Measurements from ENCODE around the gene AEBP1. TPM values are rescaled to one million over a fixed set of nuclear protein-coding genes. Genes with fewer than 3 reads are reported as not detected.

The AEBP1 gene
- total and polyA plus RNA-seq, 2 of the 4 experiments (the other 2 are of a cell fraction) = 1.1 to 5.7 TPM

DNA sequence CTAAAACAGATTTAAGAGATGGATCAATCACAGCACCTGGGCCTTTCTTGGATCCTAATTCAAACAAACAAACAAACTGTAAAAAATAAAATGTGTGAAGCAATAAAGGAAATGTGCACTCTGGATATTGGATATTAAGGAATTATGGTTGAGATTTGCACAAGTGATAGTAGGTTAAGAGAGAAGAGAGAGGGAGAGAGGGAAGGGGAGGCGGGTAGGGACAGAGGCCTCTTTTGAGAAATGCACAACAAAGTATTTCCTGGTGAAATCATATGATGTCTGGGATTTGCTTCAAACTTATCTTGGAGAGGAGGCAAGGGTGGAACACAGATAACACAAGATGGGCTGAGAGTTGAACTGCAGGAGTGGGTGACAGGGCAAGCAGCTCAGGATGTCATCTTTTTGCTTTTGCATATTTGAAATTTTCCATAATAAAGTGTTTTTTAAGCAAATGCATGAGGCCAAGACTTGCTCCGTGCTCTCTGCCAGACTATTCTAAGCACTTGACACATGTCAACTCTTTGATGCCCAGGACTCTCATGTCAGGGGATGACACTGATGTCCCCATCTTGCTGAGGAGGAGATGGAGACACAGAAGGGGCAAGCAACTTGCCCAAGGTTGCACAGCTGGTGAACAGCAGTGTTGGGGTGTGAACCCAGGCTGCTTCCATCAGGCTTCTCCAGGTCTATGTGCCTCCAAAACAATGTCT lies 9.1 kb upstream of the AEBP1 start:
- Histone ChIP-seq H3K27me3 (ENCODE audit: control insufficient read depth, insufficient read depth, low read length) (no peaks in the 10 kb centered on the region), H2AK5ac (ENCODE audit: low read depth, low read length) (no peak overlapping the region), H3K9ac (ENCODE audit: low read depth, low read length) (no peak overlapping the region), H3K4me2 (ENCODE audit: low read depth, low read length) (no peak overlapping the region), H3K23ac (ENCODE audit: low read depth, low read length) (no peak overlapping the region), H4K8ac (ENCODE audit: low read depth in 2 of 2, low read length in 2 of 2) (no peak overlapping the region), H3K4ac (ENCODE audit: low read depth, low read length) (no peak overlapping the region), H2BK20ac (ENCODE audit: low read depth, low read length) (no peak overlapping the region), H3K18ac (ENCODE audit: low read depth, low read length) (no peak overlapping the region), H3K56ac (ENCODE audit: extremely low read depth, insufficient read depth, low read length) (no peak overlapping the region), H3K27ac (ENCODE audit: insufficient read depth, low read length) (no peak overlapping the region), H2BK5ac (ENCODE audit: low read depth, low read length, poor library complexity, severe bottlenecking) (no peak overlapping the region), H3K79me1 (ENCODE audit: low read depth in 1 of 2, low read length in 2 of 2) (no peaks in the 10 kb centered on the region), H4K5ac (ENCODE audit: low read depth, low read length) (no peak overlapping the region), H2AK9ac (replicated peaks; ENCODE audit: low read depth, low read length, poor library complexity) (no peak overlapping the region), H3K9me1 (ENCODE audit: insufficient read depth, low read length) (peaks cover 4% of the 10 kb centered on the region; the same call in 1 of the 2 replicates), H2BK120ac (ENCODE audit: low read depth, low read length) (no peak overlapping the region), H3K14ac (replicated peaks; ENCODE audit: low read depth, low read length) (no peak overlapping the region), H3K4me1 (ENCODE audit: control insufficient read depth, insufficient read depth, low read length) (peaks cover 6% of the 10 kb centered on the region), H4K91ac (ENCODE audit: insufficient read depth, low read depth, low read length) (no peak overlapping the region), H2BK15ac (ENCODE audit: low read depth, low read length) (no peak overlapping the region), H3K4me3 (ENCODE audit: insufficient read depth, low read depth, low read length) (no peak overlapping the region), H3K36me3 (ENCODE audit: control insufficient read depth, insufficient read depth, low read length) (no peaks in the 10 kb centered on the region), H4K20me1 (ENCODE audit: insufficient read depth, low read length) (no peaks in the 10 kb centered on the region), H3K9me3 (ENCODE audit: control insufficient read depth, insufficient read depth, low read length) (no peaks in the 10 kb centered on the region), H2AFZ (replicated peaks; ENCODE audit: low read length, poor library complexity) (no peak overlapping the region)
- ATAC-seq (ENCODE audit: low read depth) (peak; percentile 35), DNase-seq (no peak)
- POLR2A ChIA-PET (ENCODE audit: unreplicated experiment) = no interaction called here
- intact Hi-C loops (cut with micrococcal nuclease) = no loop called here
- in situ Hi-C loops (cut with MboI; ENCODE audit: low sequenced_read_pairs) = no loop called here
- CTCF ChIA-PET = no interaction called here
- dilution Hi-C loops (cut with HindIII; ENCODE audit: low sequenced_read_pairs, unreplicated experiment) = no loop called here
- no peak for TF ChIP-seq MAFK (IDR thresholded peaks at IDR 0.05; ENCODE audit: low read depth, low read length)
- no peak for TF ChIP-seq CHD1 (IDR thresholded peaks at IDR 0.05; ENCODE audit: low read depth, low read length)
- TF ChIP-seq, protein P1, sequence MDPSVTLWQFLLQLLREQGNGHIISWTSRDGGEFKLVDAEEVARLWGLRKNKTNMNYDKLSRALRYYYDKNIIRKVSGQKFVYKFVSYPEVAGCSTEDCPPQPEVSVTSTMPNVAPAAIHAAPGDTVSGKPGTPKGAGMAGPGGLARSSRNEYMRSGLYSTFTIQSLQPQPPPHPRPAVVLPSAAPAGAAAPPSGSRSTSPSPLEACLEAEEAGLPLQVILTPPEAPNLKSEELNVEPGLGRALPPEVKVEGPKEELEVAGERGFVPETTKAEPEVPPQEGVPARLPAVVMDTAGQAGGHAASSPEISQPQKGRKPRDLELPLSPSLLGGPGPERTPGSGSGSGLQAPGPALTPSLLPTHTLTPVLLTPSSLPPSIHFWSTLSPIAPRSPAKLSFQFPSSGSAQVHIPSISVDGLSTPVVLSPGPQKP (IDR thresholded peaks at IDR 0.05; ENCODE audit: borderline replicate concordance, low read depth, low read length) = no peak
- 67% methylated on average over 1 of the region's 2 CpGs; no CpG with 5 or more reads in 1 of the 2 experiments for whole genome bisulfite sequencing, 2 experiments (ENCODE audit: extremely low coverage in 2 of 2, insufficient read length in 1 of 2)
- no TSS peak for BruUV-seq (replicated peaks)
